ENCODE data around the gene TOP3B.

TOP3B gene

DNA sequence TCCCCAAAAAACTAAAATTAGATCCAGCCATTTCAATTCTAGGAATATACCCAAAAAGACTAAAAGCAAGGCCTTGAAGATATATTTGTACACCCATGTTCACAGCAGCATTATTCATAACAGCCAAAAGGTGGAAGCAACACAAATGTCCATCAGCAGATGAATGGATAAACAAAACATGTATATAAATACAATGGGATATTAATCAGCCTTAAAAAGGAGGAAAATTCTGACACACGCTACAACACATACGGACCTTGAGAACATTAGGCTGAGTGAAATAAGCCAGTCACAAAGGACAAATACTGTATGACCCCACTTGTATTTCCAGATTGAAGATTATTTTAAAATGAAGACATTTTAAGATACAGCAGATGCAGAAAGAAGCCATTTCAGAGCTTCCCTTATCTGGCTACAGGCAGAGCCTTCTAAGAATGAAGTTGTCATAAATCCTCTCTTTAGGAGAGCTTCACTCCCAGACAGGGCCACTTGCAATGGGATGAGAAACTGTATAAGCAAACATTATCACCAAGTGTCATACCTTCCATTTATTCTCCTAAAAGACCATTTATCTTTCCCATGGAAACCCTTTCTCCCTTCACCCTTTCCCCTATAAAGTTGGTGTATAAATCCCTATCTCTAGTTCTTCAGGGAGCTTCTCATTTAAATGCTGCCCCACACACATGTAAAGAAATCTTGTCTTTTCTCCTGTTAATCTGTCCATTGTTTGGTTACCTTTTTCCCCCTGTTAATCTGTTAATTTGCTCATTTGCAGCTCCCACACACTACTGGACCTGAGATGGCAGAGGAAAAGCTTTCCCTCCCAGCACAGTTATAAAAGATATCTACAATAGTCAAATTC is 19.3 kb upstream of the TOP3B start:
- H3K27ac ChIP-seq: no peak overlapping the region
- TF ChIP-seq CTCF (IDR thresholded peaks at IDR 0.05): no peak
- DNase-seq (ENCODE audit: low spot score): no peak

GRCh38 chr22:21998595-21999247 is 16.1 kb upstream of the TOP3B start:
- Histone ChIP-seq H3K27ac (no peak overlapping the region), H3K4me3 (no peak overlapping the region)
- no peak for DNase-seq (ENCODE audit: low spot score)
- no peak for TF ChIP-seq CTCF (IDR thresholded peaks at IDR 0.05)

More for the DNA sequence above, 19.3 kb upstream of the TOP3B start:
- no peak overlapping the region for H3K4me3 ChIP-seq

DNA sequence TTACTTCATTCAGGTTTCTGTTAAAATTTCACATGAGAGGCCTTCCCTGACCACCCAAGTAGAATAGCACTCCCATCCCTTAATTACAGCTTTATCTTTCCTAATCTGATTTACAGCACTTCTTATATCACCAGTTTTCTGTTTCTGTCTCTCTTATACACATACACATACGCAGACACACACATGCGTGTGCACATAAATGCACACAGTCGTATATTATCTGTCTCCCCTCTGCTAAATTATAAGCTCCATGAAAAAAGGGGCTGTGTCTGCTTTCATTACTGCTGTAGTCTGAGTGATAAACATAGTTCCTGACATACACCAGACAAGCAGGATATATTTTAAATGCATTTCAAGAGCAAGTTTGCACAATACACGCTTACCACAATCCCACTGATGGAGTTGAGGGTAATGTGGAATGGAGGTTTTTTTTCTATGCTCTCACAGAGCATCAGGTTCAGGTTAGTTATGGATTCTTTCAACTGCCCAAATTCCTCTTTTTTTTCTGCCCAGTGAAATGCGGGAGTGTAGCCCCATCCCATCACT is 13.7 kb upstream of the TOP3B start:
- no peak for DNase-seq (ENCODE audit: low spot score)
- TF ChIP-seq CTCF (IDR thresholded peaks at IDR 0.05): no peak

DNA sequence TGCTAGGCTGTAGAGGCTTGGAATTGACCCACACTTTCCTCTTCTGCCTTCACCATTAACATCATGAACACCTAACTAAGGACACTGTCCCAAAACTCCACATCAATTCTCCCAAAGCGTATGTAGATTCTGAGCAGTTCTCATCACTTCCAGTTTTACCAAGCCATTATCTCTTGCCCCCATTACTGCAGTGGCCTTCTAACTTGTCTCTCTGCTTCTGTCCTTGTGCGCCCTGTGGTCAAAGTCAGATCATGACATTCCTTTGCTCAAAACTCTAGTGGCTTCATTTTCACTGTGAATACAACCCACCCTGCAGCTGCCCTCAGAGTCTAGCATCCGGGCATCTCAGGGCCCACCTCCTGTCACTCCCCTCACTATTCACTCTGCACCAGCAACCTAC is 13.1 kb upstream of the TOP3B start:
- no peak for DNase-seq (ENCODE audit: low spot score)
- no peak for TF ChIP-seq CTCF (IDR thresholded peaks at IDR 0.05)
- Histone ChIP-seq H3K27ac (no peak overlapping the region), H3K4me3 (no peak overlapping the region)

More for the DNA sequence above, 13.7 kb upstream of the TOP3B start:
- no peak overlapping the region for H3K27ac ChIP-seq
- H3K4me3 ChIP-seq: no peak overlapping the region

DNA sequence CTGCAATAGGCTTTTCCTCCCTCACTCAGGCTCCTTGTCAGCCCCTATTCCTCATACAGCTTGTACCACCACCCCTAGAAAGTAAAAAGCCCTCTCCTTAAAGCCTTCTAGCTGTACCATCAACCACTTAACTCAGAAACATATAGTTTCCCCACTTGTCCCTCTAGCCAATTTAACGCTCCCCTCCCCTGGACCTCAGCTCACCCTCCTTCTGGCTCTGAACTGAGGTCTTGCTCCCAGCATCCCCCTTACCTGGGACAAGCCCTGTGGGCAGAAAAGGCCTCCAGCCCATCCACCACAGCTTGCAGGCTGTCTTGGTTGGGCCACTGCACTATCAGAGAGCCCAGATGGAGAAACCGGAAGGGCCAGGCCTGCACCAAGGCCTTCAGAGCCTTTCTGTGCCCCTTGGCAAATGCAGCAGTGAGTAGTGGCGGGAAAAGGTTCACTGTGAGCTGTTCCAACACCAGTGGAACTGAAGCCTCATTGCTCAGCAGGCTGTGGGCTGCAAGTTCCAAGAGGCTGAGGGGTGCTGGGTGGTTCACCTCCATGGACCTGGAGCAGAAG is 12.4 kb upstream of the TOP3B start:
- Histone ChIP-seq H3K27ac (no peak overlapping the region), H3K4me3 (no peak overlapping the region)
- no peak for TF ChIP-seq CTCF (IDR thresholded peaks at IDR 0.05)
- no peak for DNase-seq (ENCODE audit: low spot score)

DNA sequence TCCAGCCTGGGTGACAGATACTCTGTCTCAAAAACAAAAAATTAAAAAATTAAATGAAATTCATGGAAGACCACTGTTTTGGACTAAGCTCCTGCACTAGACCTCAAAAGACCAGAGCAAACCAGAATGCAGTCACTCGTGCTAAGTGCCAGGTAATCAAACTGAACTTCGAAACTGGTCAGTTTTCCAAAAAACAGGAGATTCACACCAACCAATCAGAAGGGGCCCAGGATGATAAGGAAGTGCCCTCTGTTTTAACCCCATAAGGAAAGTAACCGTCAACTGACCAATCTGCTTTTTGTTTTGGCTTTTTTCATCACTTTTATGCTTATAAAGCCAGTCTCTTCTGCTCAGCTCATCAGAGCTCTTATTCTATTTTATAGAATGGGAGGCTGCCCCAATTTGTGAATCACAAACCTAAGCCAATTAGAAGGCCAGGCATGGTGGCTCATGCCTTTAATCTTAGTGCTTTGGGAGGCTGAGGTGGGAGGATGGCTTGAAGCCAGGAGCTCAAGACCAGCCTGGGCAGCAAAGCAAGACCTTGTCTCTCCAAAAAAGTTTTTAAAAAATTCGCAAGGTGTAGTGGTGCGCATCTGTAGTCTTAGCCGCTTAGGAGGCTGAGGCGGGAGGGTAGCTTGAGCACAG is 10.1 kb upstream of the TOP3B start:
- no peak for TF ChIP-seq CTCF (IDR thresholded peaks at IDR 0.05)
- no peak for DNase-seq (ENCODE audit: low spot score)
- Histone ChIP-seq H3K27ac (no peak overlapping the region), H3K4me3 (no peak overlapping the region)
